Ishikawa (cell line): ENCODE measurements around the gene SLC25A2.

ENCODE experiments used
- CEBPB ChIP-seq: IDR thresholded peaks from 2 replicates; pipeline ENCODE4 v1.6.1; 2012
- CREB1 ChIP-seq: IDR thresholded peaks from 2 replicates; pipeline ENCODE4 v1.6.1; 2012; ENCODE audit warnings: low read depth
- EGR1 ChIP-seq: IDR thresholded peaks from 2 replicates; pipeline ENCODE4 v1.6.1; 2012
- EP300 ChIP-seq: IDR thresholded peaks from 2 replicates; pipeline ENCODE4 v1.6.1; 2012; ENCODE audit warnings: borderline replicate concordance
- FOXM1 ChIP-seq: IDR thresholded peaks from 2 replicates; pipeline ENCODE4 v1.6.1; 2012; ENCODE audit warnings: low read depth, borderline replicate concordance
- MAX ChIP-seq: IDR thresholded peaks from 2 replicates; pipeline ENCODE4 v1.6.1; 2012
- NFIC ChIP-seq: IDR thresholded peaks from 2 replicates; pipeline ENCODE4 v1.6.1; 2012
- RAD21 ChIP-seq: IDR thresholded peaks from 2 replicates; pipeline ENCODE4 v1.6.1; 2012; ENCODE audit warnings: low read depth
- REST ChIP-seq: IDR thresholded peaks from 2 replicates; pipeline ENCODE4 v1.6.1; 2012; ENCODE audit warnings: low read depth, mild to moderate bottlenecking
- TAF1 ChIP-seq: IDR thresholded peaks from 2 replicates; pipeline ENCODE4 v1.6.1; 2012; ENCODE audit warnings: low read depth, mild to moderate bottlenecking
- TCF12 ChIP-seq: IDR thresholded peaks from 2 replicates; pipeline ENCODE4 v1.6.1; 2012; ENCODE audit warnings: low read depth
- TEAD4 ChIP-seq: IDR thresholded peaks from 2 replicates; pipeline ENCODE4 v1.6.1; 2012
- USF1 ChIP-seq: IDR thresholded peaks from 2 replicates; pipeline ENCODE4 v1.6.1; 2012
- YY1 ChIP-seq: IDR thresholded peaks from 2 replicates; pipeline ENCODE4 v1.6.1; 2012; ENCODE audit warnings: low read depth
- ZBTB7A ChIP-seq: IDR thresholded peaks from 2 replicates; pipeline ENCODE4 v1.6.1; 2012; ENCODE audit warnings: low read depth

Gene SLC25A2

GRCh38 chr5:141269195-141269594 lies 34.7 kb downstream of the SLC25A2 start:
- TF ChIP-seq EP300 (no peak), RAD21 (no peak), ZBTB7A (no peak), CREB1 (no peak), TCF12 (no peak), CEBPB (no peak), FOXM1 (no peak), USF1 (no peak), EGR1 (no peak), TAF1 (no peak), NFIC (no peak), MAX (no peak), REST (no peak), YY1 (no peak), TEAD4 (no peak)

- TF ChIP-seq TAF1 (no peak), REST (no peak), ZBTB7A (no peak), EP300 (no peak), EGR1 (no peak), NFIC (no peak), TCF12 (no peak), FOXM1 (no peak), MAX (no peak), TEAD4 (no peak), YY1 (no peak), USF1 (no peak)
These were observed 42.7 kb downstream of the SLC25A2 start for GRCh38 chr5:141261238-141261546.

- 0 out of 2 replicates have a peak, but pooled peaks have one; percentile 9 for TF ChIP-seq USF1
- no peak for TF ChIP-seq TAF1
- TF ChIP-seq YY1 = no peak
These were observed 43.2 kb downstream of the SLC25A2 start for GRCh38 chr5:141260458-141261237.

- TF ChIP-seq FOXM1 (no peak), USF1 (no peak), RAD21 (no peak), CEBPB (no peak), EP300 (no peak), TAF1 (no peak), CREB1 (no peak), NFIC (no peak), YY1 (no peak), REST (no peak), TEAD4 (no peak), EGR1 (no peak), ZBTB7A (no peak), MAX (no peak)
These were observed 44.9 kb downstream of the SLC25A2 start for GRCh38 chr5:141258948-141259347.
